Left ventricle myocardium inferior (tissue), 1 donor: Measurements from ENCODE around the gene ANAPC15. TPM values are rescaled to one million over a fixed set of nuclear protein-coding genes. Genes with fewer than 3 reads are reported as not detected.
"Not testable (repeated sequence)": the region's sequence is repeated elsewhere in the genome, so short reads cannot be mapped to it uniquely, and the experiment has no call there.

ENCODE experiments used
- DNase-seq: peaks from one replicate; pipeline ENCODE4 v3.0.0-alpha.2; 2020
- H3K27ac ChIP-seq: fragments of 200-600 bp; replicated peaks from 2 replicates; pipeline ENCODE4 v1.8.0; 2021
- H3K27me3 ChIP-seq: fragments of 200-600 bp; 2 replicates; pipeline ENCODE4 v1.8.0; 2021; ENCODE audit warnings: low read depth
- H3K36me3 ChIP-seq: fragments of 200-600 bp; 2 replicates; pipeline ENCODE4 v1.8.0; 2021
- H3K4me1 ChIP-seq: fragments of 200-600 bp; 2 replicates; pipeline ENCODE4 v1.8.0; 2021
- H3K4me3 ChIP-seq: fragments of 200-600 bp; 2 replicates; pipeline ENCODE4 v1.8.0; 2021; ENCODE audit warnings: mild to moderate bottlenecking, moderate library complexity
- H3K9me3 ChIP-seq: fragments of 200-600 bp; replicated peaks from 2 replicates; pipeline ENCODE4 v1.8.0; 2021
- intact Hi-C: fragments of 100-400 bp; cut with micrococcal nuclease; formaldehyde crosslinking; loops from one replicate; pipeline ENCODE4 v1.11.0; 2022
- total RNA-seq: library from RNA; stranded (reverse); fragmentation: NEBNext Ultra II Directional; extraction: Animal tissue kit (Norgen Biotek cat#: 25700); gene quantifications from one replicate; pipeline ENCODE4 v1.2.1, GENCODE V29; 2021
- TF ChIP-seq, protein P1 (sequence below): fragments of 200-600 bp; IDR thresholded peaks from 2 replicates; pipeline ENCODE4 v1.8.0; 2021; ENCODE audit warnings: antibody characterized with exemption, mild to moderate bottlenecking, borderline replicate concordance
- donor health status: DM: no; HTN: yes; CAD: no; lungs with severe emphysema.

Gene ANAPC15
- total RNA-seq, 1 donor from 2014 or later, result 43.9 TPM

DNA sequence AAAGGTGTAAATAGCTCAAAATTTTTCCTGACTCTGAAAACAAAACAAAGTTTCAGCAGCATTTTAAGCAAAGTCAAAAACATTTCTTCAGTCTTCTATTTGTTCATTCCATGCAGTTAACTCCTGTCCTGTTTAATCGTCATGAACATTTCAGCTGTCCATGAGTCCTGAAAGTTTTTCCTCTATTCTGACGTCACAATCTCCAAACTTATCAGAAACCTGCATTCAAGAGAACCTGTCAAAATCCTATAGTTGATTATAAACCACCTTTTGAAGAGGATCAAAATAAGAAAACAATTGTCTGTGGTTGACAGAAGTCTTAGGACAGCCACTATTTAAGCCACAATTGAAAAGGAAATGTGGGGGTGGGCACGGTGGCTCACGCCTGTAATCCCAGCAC is 38.4 kb upstream of the ANAPC15 start:
- no peak for DNase-seq
- intact Hi-C loops, result no loop called here
- Histone ChIP-seq H3K27me3 (peaks cover 6% of the 10 kb centered on the region), H3K36me3 (no peaks in the 10 kb centered on the region), H3K4me3 (no peak overlapping the region), H3K9me3 (no peaks in the 10 kb centered on the region), H3K27ac (no peak overlapping the region), H3K4me1 (no peaks in the 10 kb centered on the region)
- TF ChIP-seq, protein P1, sequence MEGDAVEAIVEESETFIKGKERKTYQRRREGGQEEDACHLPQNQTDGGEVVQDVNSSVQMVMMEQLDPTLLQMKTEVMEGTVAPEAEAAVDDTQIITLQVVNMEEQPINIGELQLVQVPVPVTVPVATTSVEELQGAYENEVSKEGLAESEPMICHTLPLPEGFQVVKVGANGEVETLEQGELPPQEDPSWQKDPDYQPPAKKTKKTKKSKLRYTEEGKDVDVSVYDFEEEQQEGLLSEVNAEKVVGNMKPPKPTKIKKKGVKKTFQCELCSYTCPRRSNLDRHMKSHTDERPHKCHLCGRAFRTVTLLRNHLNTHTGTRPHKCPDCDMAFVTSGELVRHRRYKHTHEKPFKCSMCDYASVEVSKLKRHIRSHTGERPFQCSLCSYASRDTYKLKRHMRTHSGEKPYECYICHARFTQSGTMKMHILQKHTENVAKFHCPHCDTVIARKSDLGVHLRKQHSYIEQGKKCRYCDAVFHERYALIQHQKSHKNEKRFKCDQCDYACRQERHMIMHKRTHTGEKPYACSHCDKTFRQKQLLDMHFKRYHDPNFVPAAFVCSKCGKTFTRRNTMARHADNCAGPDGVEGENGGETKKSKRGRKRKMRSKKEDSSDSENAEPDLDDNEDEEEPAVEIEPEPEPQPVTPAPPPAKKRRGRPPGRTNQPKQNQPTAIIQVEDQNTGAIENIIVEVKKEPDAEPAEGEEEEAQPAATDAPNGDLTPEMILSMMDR, result no peak

DNA sequence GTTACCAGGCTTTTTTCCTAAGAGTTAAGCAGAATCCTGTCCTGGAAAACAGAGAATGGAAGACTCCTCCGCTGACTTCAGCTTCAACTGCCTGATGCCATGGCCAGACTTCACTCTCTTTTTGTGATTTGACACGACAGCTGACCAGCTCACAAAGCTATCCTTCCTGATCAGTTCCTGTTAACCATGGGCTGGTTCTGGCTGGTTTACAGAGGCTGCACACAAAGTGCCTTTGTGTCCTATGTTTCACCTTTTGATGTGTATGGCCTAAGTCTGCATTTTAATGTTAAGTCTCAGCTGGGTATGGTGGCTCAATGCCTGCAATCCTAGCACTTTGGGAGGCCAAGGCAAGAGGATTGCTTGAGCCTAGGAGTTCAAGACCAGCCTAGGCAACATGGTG is 34.1 kb upstream of the ANAPC15 start:
- Histone ChIP-seq H3K9me3 (no peaks in the 10 kb centered on the region), H3K4me3 (no peak overlapping the region), H3K4me1 (no peaks in the 10 kb centered on the region), H3K27me3 (peaks cover 6% of the 10 kb centered on the region), H3K27ac (no peak overlapping the region), H3K36me3 (no peaks in the 10 kb centered on the region)
- DNase-seq, result no peak
- TF ChIP-seq, protein P1, result no peak
- intact Hi-C loops, result no loop called here

DNA sequence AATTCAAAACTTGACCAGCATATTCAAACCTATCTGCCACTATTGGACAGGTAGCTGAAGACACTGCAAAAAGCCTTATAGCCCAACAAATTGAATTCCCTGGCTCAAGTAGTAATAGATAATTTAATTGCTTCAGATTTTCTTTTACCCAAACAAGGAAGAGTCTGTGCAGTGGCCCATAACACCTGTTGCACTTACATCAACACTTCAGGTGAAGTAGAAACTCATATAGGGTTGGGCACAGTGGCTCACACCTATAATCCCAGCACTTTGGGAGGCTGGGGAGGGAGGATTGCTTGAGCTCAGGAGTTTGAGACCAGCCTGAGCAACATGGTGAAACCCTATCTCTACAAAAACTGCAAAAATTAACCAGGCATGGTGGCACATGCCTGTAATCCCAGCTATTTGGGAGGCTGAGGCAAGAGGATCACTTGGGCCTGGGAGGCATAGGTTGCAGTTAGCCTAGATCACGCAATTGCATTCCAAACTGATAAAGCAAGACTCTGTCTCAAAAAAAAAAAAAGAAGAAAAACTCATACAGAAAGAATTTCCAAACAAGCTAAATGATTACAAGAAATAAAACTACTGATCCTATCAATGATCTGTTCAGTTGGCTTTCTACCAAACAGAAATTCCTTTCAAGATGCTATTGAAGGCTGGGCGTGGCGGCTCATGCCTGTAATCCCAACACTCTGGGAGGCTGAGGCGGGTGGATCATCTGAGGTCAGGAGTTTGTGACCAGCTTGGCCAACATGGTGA is 32.5 kb upstream of the ANAPC15 start:
- no peak for DNase-seq
- H3K4me3 ChIP-seq, result no peak overlapping the region
- TF ChIP-seq, protein P1, result no peak
- intact Hi-C loops, result no loop called here
- H3K4me1 ChIP-seq, result no peaks in the 10 kb centered on the region
- H3K27ac ChIP-seq, result no peak overlapping the region
- H3K27me3 ChIP-seq, result peaks cover 6% of the 10 kb centered on the region
- no peaks in the 10 kb centered on the region for H3K36me3 ChIP-seq
- H3K9me3 ChIP-seq, result no peaks in the 10 kb centered on the region

DNA sequence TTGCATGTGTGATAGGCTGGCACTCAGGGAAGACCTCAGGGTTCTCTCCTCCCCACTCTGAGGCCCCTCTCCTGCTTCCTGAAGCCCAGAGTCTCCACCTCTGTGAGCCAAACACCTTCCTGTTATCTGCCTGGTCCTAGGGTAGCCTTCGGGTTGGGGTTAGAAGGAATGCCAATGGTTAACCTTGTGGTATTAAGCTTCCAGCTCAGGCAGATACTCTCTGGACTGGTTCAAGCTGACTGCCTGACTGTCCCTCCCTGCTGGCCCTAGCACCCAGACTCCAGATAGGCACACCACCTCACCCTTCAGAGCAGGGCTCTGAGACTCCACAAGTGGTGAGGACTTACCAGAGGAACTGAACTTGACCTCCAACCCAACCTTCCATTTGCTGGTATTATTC is 30.0 kb upstream of the ANAPC15 start:
- H3K4me3 ChIP-seq, H3K27ac ChIP-seq, DNase-seq, H3K27me3 ChIP-seq, intact Hi-C loops, H3K4me1 ChIP-seq, H3K36me3 ChIP-seq, H3K9me3 ChIP-seq: not testable (repeated sequence)

DNA sequence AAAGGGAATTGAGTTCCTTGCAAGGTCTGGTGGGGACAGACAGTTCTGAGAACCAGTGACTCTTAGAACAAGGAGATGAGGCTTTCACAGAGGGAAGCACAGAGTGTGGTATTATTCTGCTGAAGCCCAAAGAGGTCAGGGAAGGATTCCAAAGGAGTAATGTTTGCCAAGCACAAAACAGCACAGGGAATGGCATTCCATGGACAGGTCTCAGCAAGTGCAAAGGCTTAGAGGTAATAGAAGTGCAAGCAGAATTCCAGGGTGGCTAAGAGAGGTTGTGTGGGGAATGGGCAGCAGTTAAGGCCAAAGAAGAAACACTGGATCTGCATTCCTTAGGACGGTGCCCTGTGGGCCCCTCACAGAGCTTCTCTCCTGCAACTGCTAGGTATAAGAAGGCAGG is 29.6 kb upstream of the ANAPC15 start:
- H3K4me1 ChIP-seq, DNase-seq, H3K4me3 ChIP-seq, H3K9me3 ChIP-seq, intact Hi-C loops, H3K27me3 ChIP-seq, H3K36me3 ChIP-seq, H3K27ac ChIP-seq: not testable (repeated sequence)

DNA sequence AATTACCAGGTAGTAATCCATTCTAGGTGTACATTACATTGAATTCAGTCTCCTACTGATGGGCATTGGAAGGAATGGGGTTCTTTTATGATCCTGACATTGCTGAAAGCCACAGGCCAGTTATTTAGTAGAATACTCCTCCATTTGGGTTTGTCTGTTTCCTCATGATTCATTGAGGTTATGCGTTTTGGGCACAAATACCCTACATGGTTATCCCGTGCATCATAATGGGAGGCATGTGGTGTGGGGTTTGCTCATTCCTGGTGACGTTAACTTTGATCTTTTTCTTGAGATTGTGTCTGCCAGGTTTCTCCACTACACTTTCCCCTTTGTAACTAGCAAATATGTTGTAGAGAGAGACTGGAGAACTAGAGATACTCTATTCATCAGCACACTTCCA is 28.6 kb upstream of the ANAPC15 start:
- intact Hi-C loops, result no loop called here
- Histone ChIP-seq H3K36me3 (no peaks in the 10 kb centered on the region), H3K4me1 (no peaks in the 10 kb centered on the region), H3K4me3 (no peak overlapping the region), H3K9me3 (no peaks in the 10 kb centered on the region), H3K27me3 (no peaks in the 10 kb centered on the region), H3K27ac (no peak overlapping the region)
- no peak for DNase-seq
- TF ChIP-seq, protein P1, result no peak
